HG02938 (cell line): Measurements from ENCODE around the gene ZNF317.
"Not testable (repeated sequence)": the region's sequence is repeated elsewhere in the genome, so short reads cannot be mapped to it uniquely, and the experiment has no call there.

Source experiments
- ATAC-seq: cut with Tn5 transposase; IDR thresholded peaks from one replicate; pipeline ENCODE4 v1.9.1; 2021; ENCODE audit warnings: mild to moderate bottlenecking, moderate library complexity; ENCODE audit not compliant: unreplicated experiment

ZNF317 gene

GRCh38 chr19:9171393-9171991 is 31.3 kb downstream of the ZNF317 start:
- no peak for ATAC-seq

GRCh38 chr19:9175326-9175725 is 35.1 kb downstream of the ZNF317 start:
- ATAC-seq = no peak

- no peak for ATAC-seq
These were observed 38.7 kb downstream of the ZNF317 start, which contains the start of gene OR7D2 for GRCh38 chr19:9178901-9179300. Gene OR7D2, plus strand, starts transcription at chr19:9178979. Its CDS starts 6,803 bp downstream, at chr19:9185782.

- no peak for ATAC-seq
These were observed 42.8 kb downstream of the ZNF317 start for GRCh38 chr19:9183000-9183399.

- ATAC-seq = no peak
These were observed 47.0 kb downstream of the ZNF317 start for GRCh38 chr19:9187191-9187590.

- no peak for ATAC-seq
These were observed 49.3 kb downstream of the ZNF317 start for GRCh38 chr19:9189535-9189934.

- ATAC-seq = not testable (repeated sequence)
These were observed 57.8 kb downstream of the ZNF317 start for GRCh38 chr19:9198044-9198443.

GRCh38 chr19:9205501-9206113 is 65.4 kb downstream of the ZNF317 start:
- no peak for ATAC-seq
